Left cardiac atrium (tissue), 4 donors: ENCODE data around the gene RYR3. TPM values are rescaled to one million over a fixed set of nuclear protein-coding genes. Genes with fewer than 3 reads are reported as not detected.
A peak's percentile ranks its signal among the peaks of the same experiment; 100 is the strongest.
"Not testable (repeated sequence)": the region's sequence is repeated elsewhere in the genome, so short reads cannot be mapped to it uniquely, and the experiment has no call there.

Source experiments
- ATAC-seq, 2 donors: fragments of 200-7000 bp; cut with Tn5 transposase; one replicate each; pipeline ENCODE4 v1.9.1; 2020; ENCODE audit warnings: mild to moderate bottlenecking in 2 of 2, moderate library complexity in 2 of 2
- DNase-seq: peaks from one replicate; pipeline ENCODE4 v3.0.0-alpha.2; 2020
- intact Hi-C, 2 donors: fragments of 100-400 bp; cut with DNase I; formaldehyde crosslinking; loops; one replicate each; pipeline versions ENCODE4 v1.14.1 to v1.15.1; 2022 to 2023
- total RNA-seq, 2 donors: library from RNA; stranded (reverse); fragmentation: NEBNext Ultra II Directional; extraction: Animal tissue kit (Norgen Biotek cat#: 25700); gene quantifications; one replicate each; pipeline ENCODE4 v1.2.1, GENCODE V29; 2021
- donor health status: DM: no; HTN: yes; CAD: no.
- donor health status: DM: no; HTN: yes; CAD: no; lungs with severe emphysema.
- donor health status: DM: yes; HTN: yes; CAD: no.
- donor health status: Dilated cardiomyopathy.

Gene RYR3
- total RNA-seq, 2 donors from 2014 or later, result 0.15 to 0.21 TPM

DNA sequence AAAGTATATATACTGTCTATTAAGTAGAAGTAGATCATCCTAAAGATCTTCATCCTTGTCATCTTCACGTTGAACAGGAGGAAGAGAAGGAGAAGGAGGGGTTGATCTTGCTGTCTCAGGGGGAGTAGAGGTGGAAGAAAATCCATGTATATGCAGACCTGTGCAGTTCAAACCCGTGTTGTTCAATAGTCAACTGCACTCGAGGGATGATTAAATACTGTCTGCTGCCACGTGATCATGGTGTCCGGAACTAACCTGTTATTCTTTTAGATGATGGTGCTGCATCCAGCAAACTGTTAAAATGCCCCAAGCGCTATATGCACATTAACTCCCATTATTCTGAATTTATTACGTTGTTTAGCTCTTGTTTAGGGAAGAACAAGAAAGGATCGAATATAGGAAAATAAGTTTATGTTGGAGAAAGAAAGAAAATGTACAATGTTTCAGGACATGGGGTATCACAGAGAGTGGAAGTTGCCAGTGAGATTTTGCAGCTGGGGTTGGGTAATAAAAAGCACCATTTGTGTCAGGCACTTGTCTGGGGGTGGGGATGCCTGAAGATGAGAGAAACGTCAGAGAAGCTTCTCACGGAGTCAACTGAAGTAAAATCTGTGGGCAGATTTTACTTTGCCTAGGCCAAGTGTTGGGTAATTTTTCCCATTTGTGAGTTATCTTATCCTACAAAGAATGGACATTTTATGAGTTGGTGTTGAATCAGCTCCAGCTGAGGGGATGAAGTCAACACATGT is 229.2 kb downstream of the RYR3 start:
- peak in 1 of 2 donors; percentile 45 for ATAC-seq
- no peak for DNase-seq

GRCh38 chr15:33543957-33544356 is 233.2 kb downstream of the RYR3 start:
- intact Hi-C loops, result no loop called here
- ATAC-seq (no peak), DNase-seq (no peak)

More for the DNA sequence above, 229.2 kb downstream of the RYR3 start:
- intact Hi-C loops, result no loop called here

DNA sequence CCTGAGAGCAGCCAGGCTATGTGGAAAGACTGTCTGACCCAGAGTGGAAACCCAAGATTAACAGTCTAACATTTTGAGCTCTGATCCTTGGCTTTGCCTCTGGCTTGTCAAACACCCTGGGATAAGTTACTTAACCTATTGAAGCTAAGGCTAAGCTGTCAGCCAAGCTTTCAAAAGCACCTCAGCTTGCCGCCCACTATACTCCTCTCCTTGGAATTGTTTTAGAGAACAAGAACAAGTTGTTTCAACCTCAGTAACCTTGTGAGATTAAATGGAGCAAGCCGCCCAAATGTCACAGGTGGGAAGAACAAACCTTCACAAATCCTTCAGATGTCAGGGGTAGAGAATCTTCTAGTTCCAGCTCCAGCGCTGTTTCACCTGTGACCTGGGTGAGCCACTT is 235.1 kb downstream of the RYR3 start:
- DNase-seq (no peak), ATAC-seq (no peak)
- intact Hi-C loops, result no loop called here

DNA sequence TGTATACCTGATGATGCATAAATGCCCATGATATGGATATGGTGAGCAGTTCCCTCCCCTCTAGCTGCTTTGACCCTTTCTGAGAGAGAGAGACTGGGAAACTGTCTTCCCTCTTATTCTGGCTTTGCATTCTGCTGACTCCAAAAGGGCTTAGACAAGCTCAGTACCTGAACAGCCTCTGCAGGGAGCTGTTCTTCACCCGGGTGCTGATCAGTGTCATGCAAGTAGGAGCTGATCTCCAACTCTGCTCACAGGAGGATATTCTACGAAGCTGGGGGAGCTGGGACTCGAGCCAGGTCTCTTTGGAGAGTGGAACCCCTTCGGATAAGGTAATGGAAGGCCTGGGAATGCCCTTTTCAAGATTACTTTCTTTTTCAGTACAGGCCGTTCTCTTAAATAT is 237.1 kb downstream of the RYR3 start:
- intact Hi-C loops, result no loop called here
- DNase-seq, result peak; percentile 34
- ATAC-seq, result peak in 1 of 2 donors; percentile 23

- ATAC-seq (peak in 1 of 2 donors; percentile 38), DNase-seq (no peak)
- intact Hi-C loops, result no loop called here
These were observed 241.1 kb downstream of the RYR3 start for GRCh38 chr15:33551860-33552259.

DNA sequence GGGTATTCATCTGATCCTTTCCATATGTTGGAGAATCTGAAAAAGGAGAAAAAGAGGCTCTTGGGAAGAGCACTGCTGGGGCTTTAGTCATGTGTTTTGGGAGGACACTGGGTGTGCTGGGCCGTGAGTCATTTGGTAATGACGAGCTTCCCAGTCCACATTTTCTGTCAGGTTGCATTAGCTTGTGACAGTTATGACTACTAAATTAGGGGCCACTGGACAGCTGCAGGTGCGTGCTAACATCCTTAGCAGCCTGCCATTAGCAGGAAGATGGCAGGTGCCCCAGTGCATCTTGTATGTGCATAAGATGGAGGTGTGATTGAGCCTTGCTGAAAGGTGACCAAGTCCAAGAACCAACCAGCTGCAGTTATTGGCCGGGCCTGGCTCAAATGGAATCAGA is 242.4 kb downstream of the RYR3 start:
- no peak for DNase-seq
- intact Hi-C loops, result no loop called here
- ATAC-seq, result no peak

DNA sequence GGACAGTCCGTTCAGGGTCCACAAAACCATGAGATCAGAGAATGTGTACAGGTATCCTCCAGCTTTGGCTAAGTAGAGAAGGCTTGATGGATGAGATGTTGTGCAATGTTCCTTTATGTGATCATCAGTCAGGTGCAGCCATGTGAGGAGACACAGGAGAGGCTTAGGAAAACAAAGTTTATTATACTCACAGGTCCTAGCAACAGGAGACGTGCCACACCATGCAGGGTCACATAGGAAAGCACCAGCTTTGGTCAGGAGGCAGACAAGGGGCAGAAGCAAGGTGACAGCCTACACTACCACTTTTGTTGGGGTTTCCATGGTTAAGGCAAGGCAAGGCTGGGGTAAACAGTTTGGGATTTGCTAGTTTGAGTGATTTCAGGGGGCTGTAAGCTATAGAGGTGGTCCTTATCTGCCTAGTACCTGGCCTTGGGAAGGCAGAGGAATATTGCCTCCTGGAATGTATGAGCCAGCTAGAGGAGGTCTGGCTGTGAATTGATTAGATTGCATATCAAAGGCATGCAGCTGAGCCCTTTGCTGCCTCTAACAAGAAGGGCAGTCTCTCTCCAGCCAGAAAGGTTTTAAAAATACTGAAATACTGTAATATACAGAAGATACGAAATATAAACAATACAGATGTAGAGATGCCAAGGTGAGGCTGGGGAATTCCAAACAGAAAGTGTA is 248.6 kb downstream of the RYR3 start:
- DNase-seq, result no peak
- ATAC-seq, result no peak
- intact Hi-C loops, result no loop called here

GRCh38 chr15:33561407-33561806 is 250.6 kb downstream of the RYR3 start:
- no peak for ATAC-seq
- no peak for DNase-seq
- intact Hi-C loops, result no loop called here

GRCh38 chr15:33561967-33562366 is 251.2 kb downstream of the RYR3 start:
- intact Hi-C loops, result no loop called here
- DNase-seq (no peak), ATAC-seq (no peak)

DNA sequence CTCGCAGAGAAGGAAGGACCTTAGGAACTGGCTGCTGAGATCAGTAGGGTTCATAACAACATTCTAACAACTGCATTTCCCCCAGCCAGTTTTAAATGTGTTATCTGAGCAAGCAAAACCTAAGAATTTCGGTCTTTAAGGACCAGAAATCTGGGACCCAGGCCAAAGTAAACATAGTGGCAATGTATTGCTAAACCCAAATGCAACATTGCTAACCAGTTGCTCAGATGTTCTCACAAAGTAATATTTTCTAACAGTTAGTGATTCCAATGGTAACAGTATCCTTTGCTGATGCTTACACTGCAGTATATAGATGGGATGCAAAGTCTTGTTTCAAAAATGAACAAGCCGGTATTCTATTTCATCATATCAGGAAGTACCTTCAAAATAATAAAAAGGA is 254.3 kb downstream of the RYR3 start:
- intact Hi-C loops, result no loop called here
- ATAC-seq (no peak), DNase-seq (no peak)

GRCh38 chr15:33567652-33568051 is 256.9 kb downstream of the RYR3 start:
- intact Hi-C loops, result no loop called here
- no peak for ATAC-seq
- DNase-seq, result no peak

GRCh38 chr15:33569036-33569435 is 258.3 kb downstream of the RYR3 start:
- no peak for ATAC-seq
- intact Hi-C loops, result no loop called here
- DNase-seq, result no peak

- intact Hi-C loops, DNase-seq, ATAC-seq: not testable (repeated sequence)
These were observed 267.1 kb downstream of the RYR3 start for GRCh38 chr15:33577911-33578310.

GRCh38 chr15:33580526-33580925 is 269.8 kb downstream of the RYR3 start:
- no peak for DNase-seq
- no peak for ATAC-seq
- intact Hi-C loops, result no loop called here

GRCh38 chr15:33581032-33581431 is 270.3 kb downstream of the RYR3 start:
- ATAC-seq (peak in 1 of 2 donors; percentile 83), DNase-seq (no peak)
- intact Hi-C loops, result no loop called here

- intact Hi-C loops, result no loop called here
- ATAC-seq (peak; percentile 44 to 90), DNase-seq (no peak)
These were observed 274.0 kb downstream of the RYR3 start for GRCh38 chr15:33584797-33585196.

DNA sequence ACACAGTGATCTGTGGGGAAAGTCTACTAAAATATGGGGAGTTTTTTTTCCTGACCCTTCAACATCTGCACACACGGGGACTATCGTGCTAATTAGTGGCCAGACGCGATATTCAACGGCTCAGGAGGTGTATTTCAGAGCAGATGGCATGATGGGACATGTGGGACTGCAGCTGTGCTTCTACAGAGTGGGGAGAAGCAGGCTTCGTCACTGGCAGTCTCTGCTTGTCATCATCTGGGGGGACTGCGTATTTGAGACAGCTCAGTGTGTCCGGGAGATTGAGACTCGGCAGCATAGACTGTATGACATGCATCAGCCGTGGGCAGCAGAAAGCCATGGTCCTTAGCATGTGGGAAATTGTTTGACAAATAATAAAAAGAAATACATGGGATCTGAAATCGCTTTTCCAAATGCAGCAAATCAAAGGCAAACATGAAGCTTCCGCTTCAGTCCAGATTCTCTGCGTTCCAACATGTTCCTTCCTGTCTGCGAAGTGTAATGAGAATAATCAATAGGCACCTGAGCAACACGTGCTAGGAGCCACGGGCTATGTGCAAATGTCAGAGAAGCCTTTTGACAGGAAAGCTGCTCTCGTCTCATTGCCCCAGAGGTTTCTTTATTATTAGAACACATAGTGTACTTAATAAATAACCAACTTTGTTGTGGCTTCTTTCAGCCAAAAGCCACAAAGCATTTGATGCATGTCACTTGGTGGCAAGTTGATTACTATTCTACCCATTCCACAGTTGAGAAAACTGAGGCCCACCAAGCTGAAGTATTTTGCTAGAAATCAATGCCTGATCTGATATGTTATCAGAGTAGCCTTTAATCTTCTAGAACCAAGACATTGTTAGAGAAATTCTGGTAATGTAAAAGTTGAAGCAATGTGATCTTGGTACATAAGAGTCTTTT is 276.3 kb downstream of the RYR3 start:
- ATAC-seq, result no peak
- no peak for DNase-seq
- intact Hi-C loops, result no loop called here

DNA sequence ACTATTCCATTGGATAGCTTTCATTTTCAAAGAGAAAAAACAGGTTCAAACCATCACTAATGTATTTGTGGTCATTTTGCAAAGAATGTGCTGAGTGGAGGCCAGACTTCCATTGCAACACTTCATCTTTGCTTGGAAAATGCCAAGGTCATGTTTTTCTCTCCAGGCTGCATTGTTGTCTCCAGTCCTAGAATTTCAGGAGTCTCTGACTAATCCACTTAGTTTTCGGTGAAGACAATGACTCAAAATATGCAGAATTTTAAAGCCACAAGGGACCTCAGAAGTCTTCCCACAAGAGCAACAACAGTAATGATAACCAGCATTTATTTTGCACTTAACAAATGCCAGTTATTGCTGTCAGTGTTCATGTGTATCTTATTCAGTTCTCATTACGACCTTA is 277.0 kb downstream of the RYR3 start:
- no peak for DNase-seq
- intact Hi-C loops, result no loop called here
- ATAC-seq, result peak in 1 of 2 donors; percentile 26

GRCh38 chr15:33592864-33593263 is 282.1 kb downstream of the RYR3 start:
- DNase-seq (no peak), ATAC-seq (no peak)
- intact Hi-C loops, result no loop called here

- ATAC-seq, DNase-seq, intact Hi-C loops: not testable (repeated sequence)
These were observed 287.6 kb downstream of the RYR3 start for GRCh38 chr15:33598382-33598781.
